ENCODE measurements around the gene PTGIS. TPM values are rescaled to one million over a fixed set of nuclear protein-coding genes. Genes with fewer than 3 reads are reported as not detected.
A peak's percentile ranks its signal among the peaks of the same experiment; 100 is the strongest.

The PTGIS gene
- total RNA-seq, 1 experiment from 2014 or later: not detected

DNA sequence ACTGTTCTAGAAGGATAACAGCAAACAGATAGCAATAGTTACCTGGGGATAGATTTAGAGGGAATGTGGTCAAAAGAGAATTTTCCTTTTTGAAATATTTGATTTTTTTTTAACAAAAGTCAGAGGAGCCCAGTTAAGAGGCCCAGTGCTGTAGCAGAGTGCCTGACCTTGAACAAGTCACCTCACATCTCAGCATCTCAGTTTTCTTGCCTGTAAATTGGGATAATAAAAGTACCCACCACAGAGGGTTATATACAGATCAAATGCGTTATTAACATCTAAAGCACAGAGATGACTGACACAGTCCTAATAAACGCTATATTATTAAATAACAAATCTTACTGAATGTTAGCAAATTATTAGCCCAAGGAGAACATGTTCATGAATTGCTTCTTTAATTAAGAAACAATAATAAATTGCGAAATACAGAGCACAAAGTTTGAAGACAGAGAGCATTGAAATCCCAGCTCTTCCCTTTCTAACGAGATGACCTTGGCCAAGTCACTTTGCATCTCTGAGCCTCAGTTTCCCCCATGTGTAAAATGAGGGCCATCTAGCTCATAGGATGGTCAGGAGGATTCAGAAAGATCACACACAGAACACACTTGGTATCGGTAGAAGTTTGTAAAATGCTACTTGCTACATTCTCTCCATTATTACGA, 35.5 kb downstream of the PTGIS start:
- DNase-seq (ENCODE audit: low spot score): no peak

DNA sequence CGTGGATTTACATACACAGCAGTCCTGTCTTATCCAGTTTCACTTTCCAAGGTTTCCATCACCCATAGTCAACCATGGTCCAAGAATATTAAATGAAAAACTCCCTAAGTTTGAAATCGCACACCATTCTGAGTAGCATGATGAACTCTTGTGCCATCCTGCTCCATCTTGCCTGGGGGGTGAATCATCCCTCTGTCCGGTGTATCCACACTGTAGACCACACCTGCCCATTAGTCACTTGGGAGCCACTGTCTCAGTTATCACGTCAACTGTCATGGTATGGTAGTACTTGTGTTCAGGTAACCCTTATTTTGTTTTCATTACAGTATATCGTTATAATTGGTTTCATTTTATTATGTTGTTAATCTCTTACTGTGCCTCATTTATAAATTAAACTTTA, 38.5 kb downstream of the PTGIS start:
- no peak for DNase-seq (ENCODE audit: low spot score)

DNA sequence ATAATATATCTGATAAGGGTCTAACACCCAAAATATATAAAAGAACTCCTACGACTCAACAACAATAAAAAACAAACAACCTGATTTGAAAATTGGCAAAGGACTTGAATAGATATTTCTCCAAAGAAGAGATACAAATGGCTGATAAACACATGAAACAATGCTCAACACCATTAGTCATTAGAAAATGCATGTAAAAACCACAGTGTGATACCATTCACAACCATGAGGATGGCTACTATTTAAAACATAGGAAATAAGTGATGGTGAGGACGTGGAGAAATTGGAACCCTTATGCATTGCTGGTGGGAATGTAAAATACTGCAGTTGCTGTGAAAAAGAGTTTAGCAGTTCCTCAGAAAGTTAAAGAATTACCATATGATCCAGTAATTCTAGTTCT, 41.4 kb downstream of the PTGIS start:
- no peak for DNase-seq (ENCODE audit: low spot score)

DNA sequence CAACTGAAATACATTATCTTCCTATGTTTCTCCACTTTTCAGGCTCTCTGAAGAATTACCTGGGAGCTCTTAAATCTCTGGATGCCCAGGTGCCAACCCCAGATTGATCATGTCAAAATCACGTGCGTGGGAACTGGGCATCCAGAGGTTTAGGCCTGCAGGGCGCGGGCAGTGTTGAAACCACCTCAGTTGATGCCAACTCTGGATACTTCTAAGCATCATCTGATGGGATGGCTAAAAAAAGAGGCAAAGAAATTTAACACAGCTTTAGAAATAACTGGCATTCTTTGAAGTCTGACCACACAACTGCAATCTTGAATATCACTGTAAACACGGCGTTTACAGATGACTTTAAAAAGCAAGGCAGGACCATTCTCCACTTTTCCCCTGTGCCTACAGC, 41.9 kb downstream of the PTGIS start:
- DNase-seq (ENCODE audit: low spot score): no peak

DNA sequence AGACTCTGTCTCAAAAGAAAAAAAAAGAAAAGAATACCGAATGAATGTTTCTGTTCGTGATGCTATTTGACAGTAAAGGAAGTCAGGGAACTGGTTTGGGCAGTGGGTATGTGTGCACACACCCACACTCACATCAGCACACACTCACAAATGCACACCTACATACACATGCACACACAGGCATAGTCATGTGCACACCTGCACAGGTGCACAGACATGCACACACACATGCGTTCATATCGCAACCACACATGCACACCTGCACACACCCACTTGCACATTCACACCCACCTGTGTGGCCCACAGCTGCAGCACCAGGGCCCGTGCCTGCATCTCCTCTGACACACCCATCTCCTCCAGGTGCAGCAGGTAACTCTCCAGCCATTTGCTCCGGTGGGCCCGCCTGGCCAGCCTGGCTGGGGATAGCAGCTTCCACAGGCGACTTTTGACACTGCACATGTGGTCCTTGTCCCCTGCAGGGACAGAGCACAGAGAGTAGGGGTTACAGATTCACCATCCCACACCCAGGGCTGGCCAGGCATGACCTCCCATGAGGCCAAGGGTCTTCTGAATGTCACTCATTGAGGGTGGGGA, 44.1 kb downstream of the PTGIS start:
- no peak for DNase-seq (ENCODE audit: low spot score)

DNA sequence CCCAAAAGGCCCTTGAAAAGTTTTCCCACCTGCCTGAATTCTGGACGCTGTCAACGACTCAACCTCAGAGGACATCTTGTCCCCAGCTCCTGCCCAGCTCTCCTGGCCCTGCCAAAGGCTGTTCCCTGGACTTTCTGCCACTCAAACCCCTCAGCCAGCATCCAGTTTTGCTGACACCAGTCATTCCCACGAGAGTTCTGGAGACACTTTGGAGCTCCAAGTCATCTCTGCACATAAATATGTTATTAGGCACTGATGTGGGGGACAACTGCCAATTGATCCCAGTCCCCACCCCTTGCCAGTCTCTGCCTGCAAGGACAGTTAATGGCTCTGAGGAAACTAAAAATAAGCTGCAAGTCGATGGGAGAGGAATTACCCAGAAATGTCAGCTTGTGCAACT, 46.6 kb downstream of the PTGIS start:
- no peak for DNase-seq (ENCODE audit: low spot score)

DNA sequence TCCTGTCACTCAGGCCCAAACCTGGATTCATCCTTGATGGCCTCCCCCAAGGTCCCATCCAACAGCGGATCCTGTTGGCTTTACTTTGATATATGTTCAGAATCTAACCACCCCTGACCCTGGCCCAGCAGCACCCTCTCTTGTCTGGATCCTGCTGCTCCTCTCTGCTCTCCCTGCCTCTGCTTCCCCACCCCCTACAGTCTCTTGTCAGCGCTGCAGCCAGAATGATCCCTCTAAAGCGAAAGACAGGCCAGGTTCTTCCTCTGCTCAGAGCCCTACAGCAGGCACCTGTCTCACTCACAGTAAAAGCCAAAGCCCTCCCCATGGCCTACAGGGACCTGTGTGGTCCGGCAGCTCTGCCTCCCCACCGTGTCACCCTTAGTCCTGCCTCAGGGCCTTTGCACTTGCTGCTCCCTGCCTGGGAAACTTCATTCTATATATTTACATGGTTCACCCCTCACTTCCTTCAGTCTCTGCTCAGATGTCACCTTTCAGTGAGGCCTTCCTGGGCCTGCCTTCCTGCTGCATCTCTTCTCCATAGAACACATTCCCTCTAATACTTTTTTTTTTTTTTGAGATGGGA, 48.1 kb downstream of the PTGIS start:
- no peak for DNase-seq (ENCODE audit: low spot score)

DNA sequence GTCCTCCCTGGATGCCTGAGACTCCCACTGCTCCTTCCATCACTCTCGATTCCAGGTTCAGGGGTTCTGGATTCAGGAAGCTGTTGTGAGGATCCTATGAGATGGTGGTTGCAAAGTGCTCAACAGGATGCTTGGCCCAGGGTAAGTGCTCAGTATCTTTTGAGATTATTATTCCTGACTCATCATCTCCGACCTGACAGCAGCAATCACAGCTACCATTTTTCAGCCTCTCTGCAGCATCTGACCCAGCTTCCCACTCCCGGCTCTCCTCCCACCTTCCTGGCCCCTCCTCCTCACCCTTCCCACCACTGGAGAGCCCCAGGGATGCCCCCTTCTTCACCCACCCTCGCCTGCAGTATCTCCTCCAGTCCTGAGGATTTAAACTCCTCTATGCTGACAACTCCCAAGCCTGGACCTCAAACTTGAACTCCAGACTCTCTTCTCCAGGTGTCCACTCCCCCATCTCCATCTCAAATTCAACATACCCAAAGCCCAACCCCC, 48.7 kb downstream of the PTGIS start:
- no peak for DNase-seq (ENCODE audit: low spot score)

DNA sequence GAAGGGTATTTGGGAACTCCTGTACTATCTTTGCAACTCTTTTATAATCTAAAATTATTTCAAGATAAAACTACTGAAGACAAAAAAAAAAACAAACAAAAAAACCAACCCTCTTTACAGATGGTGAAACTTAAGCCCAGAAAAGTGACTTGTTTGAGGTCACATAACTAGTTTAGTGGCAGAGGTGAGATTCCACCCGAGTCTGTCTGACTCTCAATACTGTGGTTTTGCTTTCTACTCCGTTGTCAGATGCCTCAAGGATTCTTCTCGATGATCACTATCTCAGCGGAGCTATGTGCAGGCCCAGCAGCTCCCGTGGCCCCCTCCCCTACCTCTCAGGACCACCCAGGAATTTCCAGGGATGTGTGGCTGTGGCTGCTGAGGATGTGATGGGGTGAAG, 49.4 kb downstream of the PTGIS start:
- DNase-seq (ENCODE audit: low spot score): no peak

DNA sequence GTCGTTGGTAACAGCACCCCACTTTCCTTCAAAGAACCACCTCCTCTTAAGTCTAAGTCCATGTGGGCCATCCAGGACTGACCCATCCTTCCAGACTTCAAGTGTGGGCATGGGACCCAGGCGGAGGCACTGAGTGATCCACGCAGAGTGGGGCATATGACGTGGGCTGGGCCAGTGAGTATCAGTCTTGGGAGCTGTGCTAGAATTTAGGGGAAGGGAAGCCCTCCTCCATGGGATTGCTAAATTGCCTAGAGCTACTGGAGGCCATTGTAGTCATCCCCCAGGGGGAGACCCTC, 50.2 kb downstream of the PTGIS start:
- no peak for DNase-seq (ENCODE audit: low spot score)

DNA sequence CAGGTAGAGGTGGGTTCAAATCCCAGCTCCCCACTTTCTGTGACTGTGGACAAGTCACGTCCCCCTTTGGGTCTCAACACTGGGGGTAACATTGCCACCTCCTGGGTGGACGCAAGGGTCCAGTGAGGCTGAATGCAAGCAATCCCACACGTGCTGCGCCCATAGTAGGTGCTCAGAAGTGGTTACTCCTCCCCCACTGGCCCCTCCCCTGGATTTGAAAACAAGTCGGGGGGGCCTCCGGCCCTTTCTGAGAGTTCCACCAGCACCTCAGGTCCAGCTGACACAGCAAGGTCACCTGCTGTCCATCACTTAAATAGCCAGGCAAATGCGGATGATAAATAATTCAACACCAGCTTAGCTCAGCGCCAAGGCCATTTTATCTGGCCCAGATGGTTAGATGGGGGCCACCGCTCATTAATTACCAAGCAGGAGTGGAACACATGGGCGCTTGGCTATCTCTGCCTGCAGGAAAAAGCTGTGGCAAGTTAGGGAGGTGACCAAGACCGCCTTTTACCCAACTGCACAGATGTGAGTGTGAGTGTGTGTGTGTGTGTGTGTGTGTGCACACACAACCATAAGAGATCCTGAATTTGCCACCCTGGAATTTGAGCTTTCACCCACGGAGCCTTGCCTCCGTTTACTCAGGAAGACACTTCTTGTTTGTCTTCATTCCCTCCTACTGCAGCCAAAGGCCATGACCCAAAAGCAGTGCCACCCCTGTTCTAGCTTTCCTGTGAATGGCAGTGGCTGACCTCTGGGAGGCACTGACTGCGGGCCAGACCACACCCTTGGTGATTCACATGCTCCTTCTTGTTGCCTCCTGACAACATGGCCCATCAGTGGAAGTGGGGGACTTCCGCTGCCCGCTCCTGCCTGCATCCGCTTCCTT, 50.8 kb downstream of the PTGIS start:
- no peak for DNase-seq (ENCODE audit: low spot score)

DNA sequence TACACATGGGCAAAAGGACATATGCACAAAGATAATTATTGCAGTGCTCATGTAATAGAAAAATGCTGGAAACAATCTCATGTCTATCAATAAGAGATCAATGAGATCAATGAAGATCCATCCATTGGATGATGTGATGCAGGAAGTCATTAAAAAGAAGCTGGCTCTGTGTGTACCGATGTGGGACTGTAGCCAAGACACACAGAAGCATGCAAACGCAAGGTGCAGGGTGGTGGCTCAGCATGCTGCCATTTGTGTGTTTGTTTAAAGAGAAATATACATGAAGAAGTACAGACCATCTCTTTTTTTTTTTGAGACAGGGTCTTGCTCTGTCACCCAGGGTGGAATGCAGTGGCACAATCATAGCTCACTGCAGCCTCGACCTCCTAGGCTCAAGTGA, 52.4 kb downstream of the PTGIS start:
- DNase-seq (ENCODE audit: low spot score): peak; percentile 39

DNA sequence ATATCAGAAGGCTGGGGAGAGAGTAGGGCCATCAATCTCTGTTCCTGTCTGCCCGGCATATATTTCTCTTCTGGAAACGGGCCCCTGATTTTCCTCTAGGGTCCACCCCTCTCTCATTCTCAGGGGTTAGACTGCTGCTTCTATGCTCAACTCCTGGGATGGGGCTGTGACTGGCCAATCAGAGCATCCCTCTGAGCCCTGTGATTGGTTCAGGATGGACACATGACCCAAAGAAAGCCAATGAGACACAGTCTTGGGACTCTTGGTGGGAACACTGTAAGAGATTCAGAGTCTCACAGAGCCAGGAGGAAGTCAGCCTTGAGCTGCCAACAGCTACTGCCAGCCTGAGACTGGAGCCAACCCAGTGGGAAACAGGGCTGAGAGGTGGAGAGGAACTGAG, 54.4 kb downstream of the PTGIS start:
- DNase-seq (ENCODE audit: low spot score): peak; percentile 23

DNA sequence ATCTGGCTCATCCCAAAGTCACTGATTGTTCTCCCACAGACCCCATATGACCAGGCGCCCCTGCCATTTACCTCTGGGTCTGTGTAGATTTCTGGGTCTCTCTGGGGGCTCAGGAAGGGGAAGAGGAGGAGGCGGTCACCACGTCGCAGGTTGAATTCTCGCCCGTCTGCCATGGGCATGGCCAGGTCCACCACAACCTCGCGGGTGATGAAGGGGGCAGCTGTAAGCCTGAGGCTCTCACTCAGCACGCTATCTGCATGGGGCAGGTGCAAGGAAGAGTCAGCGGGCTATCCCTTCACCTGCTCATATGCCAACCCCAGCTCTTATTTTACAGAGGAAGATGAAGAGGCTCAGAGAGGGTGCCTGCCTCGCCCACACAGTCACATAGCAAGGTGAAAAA, 54.9 kb downstream of the PTGIS start:
- no peak for DNase-seq (ENCODE audit: low spot score)

DNA sequence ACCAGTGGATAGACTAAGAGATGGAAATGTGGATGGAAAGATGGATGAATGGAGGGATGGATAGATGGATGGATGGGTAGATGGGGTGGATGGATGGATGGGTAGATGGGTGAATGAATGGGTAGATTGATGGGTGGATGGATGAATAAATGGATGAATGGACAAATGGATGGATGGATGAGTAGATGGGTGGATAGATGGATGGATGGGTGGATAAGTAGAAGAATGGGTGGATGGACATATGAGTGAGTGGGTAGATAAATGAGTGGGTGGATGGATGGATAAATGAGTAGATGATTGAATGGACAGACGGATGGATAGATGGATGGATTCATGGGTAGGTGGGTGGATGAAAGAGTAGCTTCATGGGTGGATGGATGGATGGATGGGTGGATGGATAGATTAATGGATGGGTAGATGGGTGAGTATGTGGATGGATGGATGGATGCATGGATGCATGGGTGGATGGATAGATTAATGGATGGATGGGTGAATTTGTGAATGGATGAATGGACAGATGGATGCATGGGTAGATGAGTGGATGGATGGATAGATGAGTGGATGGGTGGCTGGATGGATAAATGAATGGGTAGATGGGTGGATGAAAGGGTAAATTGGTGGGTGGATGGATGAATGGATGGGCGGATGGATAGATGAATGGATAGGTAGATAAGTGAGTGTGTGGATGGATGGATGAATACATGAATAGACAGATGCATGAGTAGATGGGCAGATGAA, 56.0 kb downstream of the PTGIS start:
- DNase-seq (ENCODE audit: low spot score): no peak

DNA sequence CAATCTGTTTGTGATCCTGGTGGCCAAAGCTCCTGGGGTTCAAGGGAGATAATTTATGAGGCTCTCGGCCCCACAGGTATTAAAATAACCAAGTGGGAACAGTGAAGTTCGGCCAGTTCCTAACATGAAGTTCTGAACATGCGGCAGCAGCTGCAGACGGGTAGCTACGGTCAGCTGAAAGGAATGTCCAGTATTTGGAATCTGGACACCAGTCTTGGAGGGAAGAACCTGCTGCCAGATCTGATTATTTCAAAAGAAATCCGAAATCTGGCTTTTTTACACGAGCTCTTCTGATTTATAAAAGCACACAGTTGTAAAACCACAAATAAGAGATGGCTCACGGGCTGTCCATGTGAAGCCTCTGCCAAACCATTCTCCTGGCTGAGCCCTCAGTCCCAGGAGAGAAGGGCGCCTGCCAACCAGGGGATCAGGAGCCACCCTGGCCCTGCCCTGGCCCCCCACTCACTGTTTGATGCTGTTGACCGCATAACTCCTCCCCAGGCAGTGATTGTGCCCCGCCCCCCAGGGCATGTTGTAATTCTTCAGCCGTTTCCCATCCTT, 57.3 kb downstream of the PTGIS start:
- DNase-seq (ENCODE audit: low spot score): no peak

DNA sequence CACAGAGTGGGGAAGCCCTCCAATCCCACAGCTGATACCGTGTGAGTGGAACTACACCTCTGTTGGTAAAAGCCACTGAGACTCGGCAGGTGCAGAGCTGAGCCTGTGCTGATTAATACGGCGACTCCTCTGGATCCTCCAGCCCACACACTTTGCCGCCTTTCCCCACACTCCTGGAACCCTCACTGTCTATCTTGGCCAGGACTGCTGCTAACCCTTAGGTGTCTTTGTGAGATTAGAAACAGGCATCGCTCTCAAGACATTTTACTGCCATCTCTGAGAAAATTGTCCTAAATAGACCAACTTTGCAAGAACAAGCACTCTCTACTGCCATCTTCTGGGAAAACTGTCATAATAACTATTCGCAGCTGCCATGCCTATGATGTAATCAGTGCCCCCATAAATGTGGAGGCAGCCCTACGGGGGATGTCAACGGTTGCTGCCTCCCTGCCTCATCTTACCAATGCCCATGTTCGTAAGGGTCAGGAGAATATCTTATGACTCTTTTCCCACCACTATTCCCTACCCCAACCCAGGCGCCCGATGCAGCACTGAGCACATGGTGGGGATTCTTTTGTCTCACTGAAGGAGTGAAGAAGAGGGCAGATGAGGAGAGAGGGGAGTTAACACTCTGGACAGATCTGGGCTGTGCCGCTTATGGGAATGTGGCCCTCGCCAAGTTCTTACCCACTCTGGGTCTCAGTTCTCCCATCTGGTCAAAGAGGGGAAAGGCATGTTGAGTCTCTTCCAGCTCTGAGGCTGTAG, 59.3 kb downstream of the PTGIS start:
- peak; percentile 77 for DNase-seq (ENCODE audit: low spot score)

DNA sequence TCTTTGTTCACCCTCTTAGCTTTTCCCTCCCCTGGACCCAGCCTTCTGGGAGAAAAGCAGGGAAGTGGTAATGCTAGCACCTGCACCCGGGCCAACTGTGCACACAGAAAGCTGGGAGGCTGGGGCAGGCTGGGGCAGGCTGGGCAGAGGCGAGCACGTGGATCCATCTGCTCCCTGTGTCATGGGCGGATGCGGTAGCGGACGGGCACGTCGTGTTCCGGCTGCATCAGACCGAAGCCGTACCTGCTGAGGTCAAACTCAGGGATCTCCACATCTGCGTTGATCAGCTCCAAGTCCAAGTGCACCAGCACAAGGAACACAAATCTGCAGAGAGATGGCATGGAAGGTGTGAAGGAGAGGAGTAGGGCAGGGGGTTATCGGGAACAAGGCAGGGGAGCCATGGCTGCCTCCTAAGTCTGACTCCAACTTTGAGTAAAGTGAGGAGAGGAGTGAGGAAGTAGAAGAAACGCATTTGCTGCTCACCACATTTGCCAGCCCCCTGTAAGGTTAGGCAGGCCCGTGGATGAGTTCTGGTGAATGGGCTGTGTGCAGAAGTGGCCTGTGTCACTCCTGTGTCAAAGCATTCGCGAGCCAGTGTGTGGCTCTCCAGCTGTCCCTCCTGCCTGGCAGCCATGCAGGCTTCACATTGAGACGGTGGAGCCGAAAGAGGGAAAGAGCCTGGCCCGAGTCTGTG, 60.0 kb downstream of the PTGIS start:
- no peak for DNase-seq (ENCODE audit: low spot score)

DNA sequence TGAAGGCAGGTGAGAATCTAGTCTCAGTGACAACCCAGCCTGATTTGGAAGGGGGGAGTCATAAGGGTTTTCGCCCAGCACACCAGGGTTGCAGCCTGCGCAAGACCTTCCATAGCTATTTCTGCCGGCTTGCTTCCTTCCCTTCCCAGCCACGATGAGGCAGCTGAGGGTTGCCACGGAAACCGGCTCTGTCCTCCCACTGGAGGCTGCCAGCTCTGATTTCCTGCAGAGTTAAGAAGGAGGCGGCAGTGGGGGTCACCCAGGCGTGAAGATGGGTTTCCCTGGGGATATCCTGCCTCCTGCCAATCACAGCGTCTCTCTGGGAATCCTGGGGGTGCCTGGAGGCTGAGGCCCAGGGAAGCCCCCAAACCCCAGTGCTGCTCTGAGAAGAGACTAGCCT, 62.4 kb downstream of the PTGIS start:
- no peak for DNase-seq (ENCODE audit: low spot score)

DNA sequence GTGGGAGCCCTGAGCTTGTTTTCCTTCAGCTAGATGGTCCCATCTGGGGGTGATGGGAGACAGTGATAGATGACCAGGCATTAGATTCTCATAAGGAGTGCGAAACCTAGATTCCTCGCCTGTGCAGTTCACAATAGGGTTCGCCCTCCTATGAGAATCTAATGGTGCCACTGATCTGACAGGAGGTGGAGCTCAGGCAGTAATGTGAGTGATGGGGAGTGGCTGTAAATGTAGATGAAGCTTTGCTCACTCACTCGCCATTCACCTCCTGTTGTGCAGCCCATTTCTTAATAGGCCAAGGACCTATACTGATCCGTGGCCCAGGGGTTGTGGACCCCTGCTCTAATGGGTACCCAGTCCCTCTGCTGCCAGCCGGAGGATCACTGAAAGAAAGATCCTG, 64.8 kb downstream of the PTGIS start:
- no peak for DNase-seq (ENCODE audit: low spot score)

Data from HT-29 (cell line).